SH-SY5Y (cell line): Measurements from ENCODE around the gene MSI2.

ENCODE experiments used
- GATA2 ChIP-seq: IDR thresholded peaks from 2 replicates; pipeline ENCODE4 v1.6.1; 2011; ENCODE audit warnings: mild to moderate bottlenecking, low read depth, low read length
- GATA3 ChIP-seq: IDR thresholded peaks from 2 replicates; pipeline ENCODE4 v1.6.1; 2011; ENCODE audit warnings: low read depth, mild to moderate bottlenecking, low read length, moderate library complexity

DNA sequence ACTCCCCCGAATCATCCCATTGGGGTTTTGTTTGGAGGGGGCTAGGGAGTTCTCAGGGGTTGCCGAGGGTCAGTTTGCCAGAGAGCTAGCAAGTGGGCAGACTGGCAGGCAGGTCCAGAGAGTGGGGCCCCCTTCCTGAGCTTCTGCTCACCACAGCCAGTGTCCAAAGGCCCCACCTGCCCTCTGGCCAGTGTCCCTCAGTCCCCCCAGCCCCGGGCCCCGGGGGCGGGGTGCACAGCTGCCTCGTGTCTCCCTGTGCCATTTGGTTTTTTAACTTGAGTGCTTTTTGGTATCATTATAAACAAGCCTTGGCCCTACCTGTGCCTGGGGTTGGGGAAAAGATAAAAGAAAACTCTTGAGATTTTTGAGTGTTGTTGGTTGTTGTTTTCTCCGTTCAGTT, 397.0 kb downstream of the MSI2 start:
- no peak for TF ChIP-seq GATA3
- TF ChIP-seq GATA2, result no peak
